ENCODE data around the gene TEX48.

GRCh38 chr9:114626415-114627020 is 55.5 kb downstream of the TEX48 start:
- no peak for TF ChIP-seq RAD21 (conservative IDR thresholded peaks at IDR 0.05 in 1 of 2, IDR thresholded peaks at IDR 0.05 in 1 of 2)
- TF ChIP-seq CTCF (IDR thresholded peaks at IDR 0.05), result no peak
- TF ChIP-seq NPAS2 (CRISPR knock-in tag; IDR thresholded peaks at IDR 0.05; ENCODE audit: borderline replicate concordance), result no peak
- no peak for TF ChIP-seq CBX8 (IDR thresholded peaks at IDR 0.05)
- TF ChIP-seq REST (IDR thresholded peaks at IDR 0.05), result no peak
- TF ChIP-seq RFX5 (IDR thresholded peaks at IDR 0.05), result no peak
- TF ChIP-seq HES2 (IDR thresholded peaks at IDR 0.05), result no peak
- no peak for TF ChIP-seq POLR2A (IDR thresholded peaks at IDR 0.05; ENCODE audit: low read length)
- TF ChIP-seq EP300 (IDR thresholded peaks at IDR 0.05), result no peak

Data from A549 (cell line).